SU-DHL-6 (cell line): ENCODE measurements around the gene CDH23.

Experiments used
- CTCF ChIP-seq: fragments of 200-600 bp; sonication (generic); IDR thresholded peaks from one replicate; pipeline ENCODE4 v1.5.1; 2017; ENCODE audit warnings: antibody characterized with exemption, mild to moderate bottlenecking, low read length, moderate library complexity; ENCODE audit not compliant: insufficient read depth, poor library complexity, severe bottlenecking
- EZH2phosphoT487 ChIP-seq: fragments of 200-600 bp; sonication (generic), shearing (Covaris generic); conservative IDR thresholded peaks from 2 replicates; pipeline ENCODE4 v1.6.1; 2018; ENCODE audit warnings: mild to moderate bottlenecking, antibody characterized with exemption, low read length, moderate library complexity, mixed read lengths

GRCh38 chr10:71614946-71615345 is 218.2 kb downstream of the CDH23 start:
- TF ChIP-seq CTCF (no peak), EZH2phosphoT487 (no peak)
